HepG2 (cell line): ENCODE results near the gene NDUFB11. TPM values are rescaled to one million over a fixed set of nuclear protein-coding genes. Genes with fewer than 3 reads are reported as not detected.

Source experiments
- FOXP1 ChIP-seq, 2 experiments: fragments of 450-650 bp in 1 of 2; IDR thresholded peaks; 2 replicates each; pipeline ENCODE4 v1.6.1; 2017 to 2018; ENCODE audit warnings: antibody characterized with exemption in 1 of 2
- REPIN1 ChIP-seq: sonication (generic); formaldehyde crosslinking; IDR thresholded peaks from 2 replicates; pipeline ENCODE4 v1.8.0; 2022; ENCODE audit warnings: missing genetic modification reagents, low read depth, mild to moderate bottlenecking, borderline replicate concordance
- SALL2 ChIP-seq: sonication (generic); formaldehyde crosslinking; IDR thresholded peaks from 2 replicates; pipeline ENCODE4 v1.8.1; 2023; ENCODE audit warnings: mild to moderate bottlenecking, missing genetic modification reagents, inconsistent platforms
- SRSF9 ChIP-seq: fragments of 200-400 bp; formaldehyde crosslinking; IDR thresholded peaks from 2 replicates; pipeline ENCODE4 v1.6.1; 2018; ENCODE audit warnings: borderline replicate concordance, mild to moderate bottlenecking, low read depth, low read length; ENCODE audit not compliant: insufficient read depth, poor library complexity, severe bottlenecking
- TMF1 ChIP-seq: sonication (generic); formaldehyde crosslinking; IDR thresholded peaks from 2 replicates; pipeline ENCODE4 v1.8.1; 2022; ENCODE audit warnings: low read depth, missing genetic modification reagents
- ZNF121 ChIP-seq: sonication (generic); formaldehyde crosslinking; IDR thresholded peaks from 2 replicates; pipeline ENCODE4 v1.5.0; 2020; ENCODE audit warnings: mild to moderate bottlenecking, missing genetic modification reagents
- ZNF530 ChIP-seq: sonication (generic); formaldehyde crosslinking; IDR thresholded peaks from 2 replicates; pipeline ENCODE4 v1.5.0; 2020; ENCODE audit warnings: low read depth, mild to moderate bottlenecking, missing genetic modification reagents
- polyA plus RNA-seq, 8 experiments: library from polyadenylated mRNA; depleted of rRNA in 3 of 8; stranded (reverse) in 7 of 8; unstranded in 1 of 8; fragments of >200 nt; fragmentation: Illumina TruSeq in 4 of 8; extraction: Trizol in 4 of 8; gene quantifications; 2 replicates each; pipeline versions ENCODE4 v1.2.1 to v1.2.3, GENCODE V29; 2011 to 2016; ENCODE audit warnings: low read depth in 4 of 8, missing spikeins in 1 of 8, mixed read lengths in 1 of 8; ENCODE audit not compliant: insufficient read depth in 1 of 8
- total RNA-seq, 5 experiments: library from RNA; depleted of rRNA; stranded (reverse); fragments of >200 nt; fragmentation: Illumina TruSeq; extraction: Trizol; gene quantifications; 2 replicates each; pipeline ENCODE4 v1.2.3, GENCODE V29; 2016; ENCODE audit warnings: low read depth in 1 of 5
- TF ChIP-seq, protein P1 (sequence below): sonication (generic); formaldehyde crosslinking; IDR thresholded peaks from 2 replicates; pipeline ENCODE4 v1.5.1; 2020; ENCODE audit warnings: mild to moderate bottlenecking, missing genetic modification reagents, borderline replicate concordance
- TF ChIP-seq, protein P2 (sequence below), 2 experiments: sonication (generic) in 1 of 2; formaldehyde crosslinking in 1 of 2; IDR thresholded peaks; 2 replicates each; pipeline versions ENCODE4 v1.5.1 to v1.6.1; 2011 to 2020; ENCODE audit warnings: borderline replicate concordance in 1 of 2, low read depth in 1 of 2, low read length in 1 of 2, mild to moderate bottlenecking in 1 of 2, missing genetic modification reagents in 1 of 2, moderate library complexity in 1 of 2
- TF ChIP-seq, protein P3 (sequence below): sonication (generic); formaldehyde crosslinking; IDR thresholded peaks from 2 replicates; pipeline ENCODE4 v1.8.0; 2022; ENCODE audit warnings: mild to moderate bottlenecking, missing genetic modification reagents, borderline replicate concordance
- TF ChIP-seq, protein P4 (sequence below): sonication (generic); formaldehyde crosslinking; IDR thresholded peaks from 2 replicates; pipeline ENCODE4 v1.8.0; 2022; ENCODE audit warnings: missing genetic modification reagents, mild to moderate bottlenecking, moderate library complexity, borderline replicate concordance
- TF ChIP-seq, protein P5 (sequence below): fragments of 450-650 bp; IDR thresholded peaks from 2 replicates; pipeline ENCODE4 v1.6.1; 2017; ENCODE audit warnings: mild to moderate bottlenecking

Gene NDUFB11
- total and polyA plus RNA-seq, 2 of the 13 experiments (the other 11 are each of a cell fraction or from before 2014, with no cell fraction given) = 46.6 to 100 TPM

DNA sequence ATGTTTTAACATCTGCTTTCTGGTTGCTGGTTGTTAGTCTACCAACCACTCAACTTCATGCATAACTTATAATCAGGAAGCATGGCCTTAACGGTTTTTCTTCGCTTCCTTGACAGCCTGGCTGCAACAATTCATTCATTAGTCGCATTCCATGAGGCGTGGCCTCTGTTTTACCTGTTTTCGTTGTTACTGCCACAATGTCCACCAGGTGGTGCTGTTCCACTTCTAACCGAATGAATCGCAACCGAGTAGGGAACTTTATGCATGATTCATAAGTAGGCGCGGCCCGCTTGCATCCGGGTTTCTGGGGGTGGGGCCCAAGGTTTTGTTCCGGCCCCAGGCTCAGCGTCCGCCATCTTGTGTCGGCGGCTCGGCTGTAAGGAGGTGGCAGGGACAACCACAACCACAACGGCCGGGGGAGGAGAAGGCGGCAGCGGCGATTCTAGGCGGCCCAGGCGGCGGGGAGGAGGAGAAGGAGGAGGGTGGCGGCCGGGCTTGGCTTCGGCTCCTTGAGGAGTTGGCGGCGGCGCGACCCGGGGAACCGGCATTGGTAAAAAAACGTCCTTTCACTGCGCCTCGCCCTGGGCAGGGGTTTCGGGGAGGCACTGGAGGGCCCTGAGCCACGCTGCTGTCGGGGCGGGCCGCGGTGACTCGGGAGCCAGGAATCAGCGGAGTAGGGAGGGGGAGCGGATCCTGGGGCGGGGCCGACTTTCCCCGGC is 49.1 kb upstream of the NDUFB11 start, which contains the start of gene UBA1 (continued):
- TF ChIP-seq, protein P1, sequence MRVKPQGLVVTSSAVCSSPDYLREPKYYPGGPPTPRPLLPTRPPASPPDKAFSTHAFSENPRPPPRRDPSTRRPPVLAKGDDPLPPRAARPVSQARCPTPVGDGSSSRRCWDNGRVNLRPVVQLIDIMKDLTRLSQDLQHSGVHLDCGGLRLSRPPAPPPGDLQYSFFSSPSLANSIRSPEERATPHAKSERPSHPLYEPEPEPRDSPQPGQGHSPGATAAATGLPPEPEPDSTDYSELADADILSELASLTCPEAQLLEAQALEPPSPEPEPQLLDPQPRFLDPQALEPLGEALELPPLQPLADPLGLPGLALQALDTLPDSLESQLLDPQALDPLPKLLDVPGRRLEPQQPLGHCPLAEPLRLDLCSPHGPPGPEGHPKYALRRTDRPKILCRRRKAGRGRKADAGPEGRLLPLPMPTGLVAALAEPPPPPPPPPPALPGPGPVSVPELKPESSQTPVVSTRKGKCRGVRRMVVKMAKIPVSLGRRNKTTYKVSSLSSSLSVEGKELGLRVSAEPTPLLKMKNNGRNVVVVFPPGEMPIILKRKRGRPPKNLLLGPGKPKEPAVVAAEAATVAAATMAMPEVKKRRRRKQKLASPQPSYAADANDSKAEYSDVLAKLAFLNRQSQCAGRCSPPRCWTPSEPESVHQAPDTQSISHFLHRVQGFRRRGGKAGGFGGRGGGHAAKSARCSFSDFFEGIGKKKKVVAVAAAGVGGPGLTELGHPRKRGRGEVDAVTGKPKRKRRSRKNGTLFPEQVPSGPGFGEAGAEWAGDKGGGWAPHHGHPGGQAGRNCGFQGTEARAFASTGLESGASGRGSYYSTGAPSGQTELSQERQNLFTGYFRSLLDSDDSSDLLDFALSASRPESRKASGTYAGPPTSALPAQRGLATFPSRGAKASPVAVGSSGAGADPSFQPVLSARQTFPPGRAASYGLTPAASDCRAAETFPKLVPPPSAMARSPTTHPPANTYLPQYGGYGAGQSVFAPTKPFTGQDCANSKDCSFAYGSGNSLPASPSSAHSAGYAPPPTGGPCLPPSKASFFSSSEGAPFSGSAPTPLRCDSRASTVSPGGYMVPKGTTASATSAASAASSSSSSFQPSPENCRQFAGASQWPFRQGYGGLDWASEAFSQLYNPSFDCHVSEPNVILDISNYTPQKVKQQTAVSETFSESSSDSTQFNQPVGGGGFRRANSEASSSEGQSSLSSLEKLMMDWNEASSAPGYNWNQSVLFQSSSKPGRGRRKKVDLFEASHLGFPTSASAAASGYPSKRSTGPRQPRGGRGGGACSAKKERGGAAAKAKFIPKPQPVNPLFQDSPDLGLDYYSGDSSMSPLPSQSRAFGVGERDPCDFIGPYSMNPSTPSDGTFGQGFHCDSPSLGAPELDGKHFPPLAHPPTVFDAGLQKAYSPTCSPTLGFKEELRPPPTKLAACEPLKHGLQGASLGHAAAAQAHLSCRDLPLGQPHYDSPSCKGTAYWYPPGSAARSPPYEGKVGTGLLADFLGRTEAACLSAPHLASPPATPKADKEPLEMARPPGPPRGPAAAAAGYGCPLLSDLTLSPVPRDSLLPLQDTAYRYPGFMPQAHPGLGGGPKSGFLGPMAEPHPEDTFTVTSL (CRISPR knock-in tag) = no peak
- TF ChIP-seq, protein P2, sequence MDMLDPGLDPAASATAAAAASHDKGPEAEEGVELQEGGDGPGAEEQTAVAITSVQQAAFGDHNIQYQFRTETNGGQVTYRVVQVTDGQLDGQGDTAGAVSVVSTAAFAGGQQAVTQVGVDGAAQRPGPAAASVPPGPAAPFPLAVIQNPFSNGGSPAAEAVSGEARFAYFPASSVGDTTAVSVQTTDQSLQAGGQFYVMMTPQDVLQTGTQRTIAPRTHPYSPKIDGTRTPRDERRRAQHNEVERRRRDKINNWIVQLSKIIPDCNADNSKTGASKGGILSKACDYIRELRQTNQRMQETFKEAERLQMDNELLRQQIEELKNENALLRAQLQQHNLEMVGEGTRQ (IDR thresholded peaks at IDR 0.05; ENCODE audit: low read depth, low read length) = no peak
- TF ChIP-seq, protein P2 (CRISPR knock-in tag; IDR thresholded peaks at IDR 0.05; ENCODE audit: borderline replicate concordance) = no peak
- TF ChIP-seq SRSF9 (no peak), FOXP1 (IDR thresholded peaks at IDR 0.05) (no peak), FOXP1 (CRISPR knock-in tag; IDR thresholded peaks at IDR 0.05) (no peak), ZNF530 (CRISPR knock-in tag) (no peak), TMF1 (CRISPR knock-in tag) (no peak), REPIN1 (CRISPR knock-in tag) (peak; percentile 40; the same call in 1 of the 2 replicates), ZNF121 (no peak), SALL2 (CRISPR knock-in tag) (0 out of 2 replicates have a peak, but pooled peaks have one; percentile 42)
- TF ChIP-seq, protein P3, sequence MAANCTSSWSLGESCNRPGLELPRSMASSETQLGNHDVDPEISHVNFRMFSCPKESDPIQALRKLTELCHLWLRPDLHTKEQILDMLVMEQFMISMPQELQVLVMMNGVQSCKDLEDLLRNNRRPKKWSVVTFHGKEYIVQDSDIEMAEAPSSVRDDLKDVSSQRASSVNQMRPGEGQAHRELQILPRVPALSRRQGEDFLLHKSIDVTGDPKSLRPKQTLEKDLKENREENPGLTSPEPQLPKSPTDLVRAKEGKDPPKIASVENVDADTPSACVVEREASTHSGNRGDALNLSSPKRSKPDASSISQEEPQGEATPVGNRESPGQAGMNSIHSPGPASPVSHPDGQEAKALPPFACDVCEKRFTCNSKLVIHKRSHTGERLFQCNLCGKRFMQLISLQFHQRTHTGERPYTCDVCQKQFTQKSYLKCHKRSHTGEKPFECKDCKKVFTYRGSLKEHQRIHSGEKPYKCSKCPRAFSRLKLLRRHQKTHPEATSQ (CRISPR knock-in tag) = no peak
- TF ChIP-seq, protein P4, sequence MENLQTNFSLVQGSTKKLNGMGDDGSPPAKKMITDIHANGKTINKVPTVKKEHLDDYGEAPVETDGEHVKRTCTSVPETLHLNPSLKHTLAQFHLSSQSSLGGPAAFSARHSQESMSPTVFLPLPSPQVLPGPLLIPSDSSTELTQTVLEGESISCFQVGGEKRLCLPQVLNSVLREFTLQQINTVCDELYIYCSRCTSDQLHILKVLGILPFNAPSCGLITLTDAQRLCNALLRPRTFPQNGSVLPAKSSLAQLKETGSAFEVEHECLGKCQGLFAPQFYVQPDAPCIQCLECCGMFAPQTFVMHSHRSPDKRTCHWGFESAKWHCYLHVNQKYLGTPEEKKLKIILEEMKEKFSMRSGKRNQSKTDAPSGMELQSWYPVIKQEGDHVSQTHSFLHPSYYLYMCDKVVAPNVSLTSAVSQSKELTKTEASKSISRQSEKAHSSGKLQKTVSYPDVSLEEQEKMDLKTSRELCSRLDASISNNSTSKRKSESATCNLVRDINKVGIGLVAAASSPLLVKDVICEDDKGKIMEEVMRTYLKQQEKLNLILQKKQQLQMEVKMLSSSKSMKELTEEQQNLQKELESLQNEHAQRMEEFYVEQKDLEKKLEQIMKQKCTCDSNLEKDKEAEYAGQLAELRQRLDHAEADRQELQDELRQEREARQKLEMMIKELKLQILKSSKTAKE (CRISPR knock-in tag) = no peak
- TF ChIP-seq, protein P5, sequence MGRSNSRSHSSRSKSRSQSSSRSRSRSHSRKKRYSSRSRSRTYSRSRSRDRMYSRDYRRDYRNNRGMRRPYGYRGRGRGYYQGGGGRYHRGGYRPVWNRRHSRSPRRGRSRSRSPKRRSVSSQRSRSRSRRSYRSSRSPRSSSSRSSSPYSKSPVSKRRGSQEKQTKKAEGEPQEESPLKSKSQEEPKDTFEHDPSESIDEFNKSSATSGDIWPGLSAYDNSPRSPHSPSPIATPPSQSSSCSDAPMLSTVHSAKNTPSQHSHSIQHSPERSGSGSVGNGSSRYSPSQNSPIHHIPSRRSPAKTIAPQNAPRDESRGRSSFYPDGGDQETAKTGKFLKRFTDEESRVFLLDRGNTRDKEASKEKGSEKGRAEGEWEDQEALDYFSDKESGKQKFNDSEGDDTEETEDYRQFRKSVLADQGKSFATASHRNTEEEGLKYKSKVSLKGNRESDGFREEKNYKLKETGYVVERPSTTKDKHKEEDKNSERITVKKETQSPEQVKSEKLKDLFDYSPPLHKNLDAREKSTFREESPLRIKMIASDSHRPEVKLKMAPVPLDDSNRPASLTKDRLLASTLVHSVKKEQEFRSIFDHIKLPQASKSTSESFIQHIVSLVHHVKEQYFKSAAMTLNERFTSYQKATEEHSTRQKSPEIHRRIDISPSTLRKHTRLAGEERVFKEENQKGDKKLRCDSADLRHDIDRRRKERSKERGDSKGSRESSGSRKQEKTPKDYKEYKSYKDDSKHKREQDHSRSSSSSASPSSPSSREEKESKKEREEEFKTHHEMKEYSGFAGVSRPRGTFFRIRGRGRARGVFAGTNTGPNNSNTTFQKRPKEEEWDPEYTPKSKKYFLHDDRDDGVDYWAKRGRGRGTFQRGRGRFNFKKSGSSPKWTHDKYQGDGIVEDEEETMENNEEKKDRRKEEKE = no peak
